Measurements from ENCODE around the gene PDLIM3.

The PDLIM3 gene

GRCh38 chr4:185552254-185552653 lies 16.9 kb upstream of the PDLIM3 start:
- no peak for TF ChIP-seq CTCF (IDR thresholded peaks at IDR 0.05; ENCODE audit: borderline replicate concordance, control extremely low read depth, extremely low read depth, insufficient read depth, missing control alignments)
- DNase-seq (ENCODE audit: low spot score) = no peak
- in situ Hi-C loops (cut with MboI; ENCODE audit: low sequenced_read_pairs, unreplicated experiment) = no loop called here

GRCh38 chr4:185550933-185551332 lies 15.6 kb upstream of the PDLIM3 start:
- in situ Hi-C loops (cut with MboI; ENCODE audit: low sequenced_read_pairs, unreplicated experiment) = no loop called here
- TF ChIP-seq CTCF (IDR thresholded peaks at IDR 0.05; ENCODE audit: borderline replicate concordance, control extremely low read depth, extremely low read depth, insufficient read depth, missing control alignments) = no peak
- DNase-seq (ENCODE audit: low spot score) = no peak

DNA sequence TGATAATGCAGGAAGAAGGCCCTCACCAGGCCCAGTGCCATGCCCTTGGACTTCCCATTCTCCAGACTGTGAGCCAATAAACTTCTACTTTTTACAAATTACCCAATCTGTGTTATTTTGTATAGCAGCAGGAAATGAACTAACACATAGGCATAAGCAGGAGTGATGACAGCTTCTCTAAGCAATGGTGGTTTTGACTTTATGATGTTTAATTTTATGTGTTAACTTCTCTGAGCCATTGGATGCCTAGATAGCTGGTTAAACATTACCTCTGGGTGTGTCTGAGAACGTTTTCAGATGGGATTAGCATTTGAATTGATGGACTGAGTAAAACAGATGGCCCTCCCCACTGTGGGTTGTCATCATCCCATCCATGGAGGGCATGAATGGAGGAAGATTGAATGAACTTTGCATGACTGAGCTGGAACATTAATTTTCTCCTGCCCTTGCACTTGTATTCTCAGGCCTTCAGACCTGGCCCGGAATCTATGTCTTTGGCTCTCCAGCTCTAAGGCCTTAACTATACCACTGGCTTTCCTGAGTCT lies 13.9 kb upstream of the PDLIM3 start:
- no peak for TF ChIP-seq CTCF (IDR thresholded peaks at IDR 0.05; ENCODE audit: borderline replicate concordance, control extremely low read depth, extremely low read depth, insufficient read depth, missing control alignments)
- DNase-seq (ENCODE audit: low spot score) = no peak
- in situ Hi-C loops (cut with MboI; ENCODE audit: low sequenced_read_pairs, unreplicated experiment) = no loop called here

DNA sequence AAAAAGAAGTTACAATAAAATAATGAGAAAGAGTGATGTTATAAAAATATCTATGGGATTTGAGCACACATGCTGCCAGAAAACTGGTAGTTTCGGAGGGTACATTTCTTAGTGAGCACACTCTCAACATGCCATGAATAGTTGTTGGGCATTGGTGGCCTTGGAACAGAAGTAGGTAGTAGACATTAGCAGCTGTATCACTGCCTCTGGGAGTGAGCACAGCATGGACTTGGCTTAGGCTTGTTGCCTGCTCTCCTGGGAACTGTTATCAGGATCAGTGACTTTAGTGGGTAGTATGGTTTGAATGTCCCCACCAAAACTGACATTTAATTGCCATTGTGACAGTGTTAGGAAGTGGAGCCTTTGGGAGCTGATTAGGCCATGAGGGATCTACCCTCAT lies 13.3 kb upstream of the PDLIM3 start:
- in situ Hi-C loops (cut with MboI; ENCODE audit: low sequenced_read_pairs, unreplicated experiment) = no loop called here
- TF ChIP-seq CTCF (IDR thresholded peaks at IDR 0.05; ENCODE audit: borderline replicate concordance, control extremely low read depth, extremely low read depth, insufficient read depth, missing control alignments) = no peak

GRCh38 chr4:185546335-185546734 lies 11.0 kb upstream of the PDLIM3 start:
- TF ChIP-seq CTCF (IDR thresholded peaks at IDR 0.05; ENCODE audit: borderline replicate concordance, control extremely low read depth, extremely low read depth, insufficient read depth, missing control alignments) = no peak
- no peak for DNase-seq (ENCODE audit: low spot score)
- in situ Hi-C loops (cut with MboI; ENCODE audit: low sequenced_read_pairs, unreplicated experiment) = no loop called here

More for the DNA sequence above, 13.3 kb upstream of the PDLIM3 start:
- DNase-seq (ENCODE audit: low spot score) = no peak

- in situ Hi-C loops (cut with MboI; ENCODE audit: low sequenced_read_pairs, unreplicated experiment) = no loop called here
- TF ChIP-seq CTCF (IDR thresholded peaks at IDR 0.05; ENCODE audit: borderline replicate concordance, control extremely low read depth, extremely low read depth, insufficient read depth, missing control alignments) = no peak
Observed at GRCh38 chr4:185542626-185543315, 7.5 kb upstream of the PDLIM3 start.

More at GRCh38 chr4:185542626-185543315, 7.5 kb upstream of the PDLIM3 start:
- DNase-seq (ENCODE audit: low spot score) = no peak
